GM12891 (cell line): ENCODE measurements around the gene ZNF324.

ENCODE experiments used
- POLR2A ChIP-seq: IDR thresholded peaks from 2 replicates; pipeline ENCODE4 v1.6.1; 2011; ENCODE audit warnings: low read depth, low read length, control low read depth
- POU2F2 ChIP-seq: IDR thresholded peaks from 2 replicates; pipeline ENCODE4 v1.6.1; 2011; ENCODE audit warnings: low read depth, mild to moderate bottlenecking, control low read depth, low read length, moderate library complexity
- TAF1 ChIP-seq: IDR thresholded peaks from 2 replicates; pipeline ENCODE4 v1.6.1; 2011; ENCODE audit warnings: low read depth, low read length, control low read depth

DNA sequence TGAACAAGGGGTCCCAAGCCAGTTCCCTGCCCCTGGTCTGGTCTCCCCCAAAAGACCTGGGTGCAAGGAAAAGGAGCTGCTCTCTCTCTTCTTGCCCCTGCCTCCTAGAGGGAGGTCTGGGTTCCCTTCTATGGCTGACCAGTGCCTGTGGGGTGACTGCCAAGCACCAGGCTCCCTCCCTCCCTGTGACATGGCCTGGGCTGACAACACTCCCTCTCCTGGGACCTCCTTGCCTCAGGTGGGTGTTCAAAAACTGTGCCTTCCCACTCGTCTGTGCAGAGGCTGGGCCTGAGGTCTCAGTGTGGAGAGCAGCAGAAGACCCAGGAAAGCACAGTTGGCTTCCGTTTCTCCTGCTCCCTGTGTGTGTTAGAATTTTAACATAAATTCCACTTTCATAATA is 14.0 kb downstream of the ZNF324 start:
- TF ChIP-seq POLR2A (no peak), TAF1 (no peak), POU2F2 (no peak)
